ENCODE measurements around the gene TTLL5. TPM values are rescaled to one million over a fixed set of nuclear protein-coding genes. Genes with fewer than 3 reads are reported as not detected.

TTLL5 gene
- total and polyA plus RNA-seq, 10 of the 15 experiments (the other 5 are each of a cell fraction or from before 2014, with no cell fraction given): 3.2 to 25.9 (median 13.8) TPM

- H3K4me2 ChIP-seq (ENCODE audit: control insufficient read depth, insufficient read depth): peak overlapping the region; percentile 46
- BruUV-seq (replicated peaks): no TSS peak
- H3K4me3 ChIP-seq: no peak overlapping the region
- WGBS (ENCODE audit: insufficient coverage, insufficient replicate concordance, low lambda C conversion rate, missing lambda C conversion rate): 22% methylated on average over 3 of the region's 3 CpGs
- 0 out of 4 replicates have a peak, but pooled peaks of 1 of the 2 experiments have one; percentile 16 for TF ChIP-seq IKZF2 (IDR thresholded peaks at IDR 0.05)
- TF ChIP-seq ZBTB11 (CRISPR knock-in tag; IDR thresholded peaks at IDR 0.05): no peak
- no peak for TF ChIP-seq HSF1 (IDR thresholded peaks at IDR 0.05; ENCODE audit: low read depth, low read length)
- ATAC-seq (peak; percentile 87), FAIRE-seq (peak; percentile 76), DNase-seq (ENCODE audit: low read depth, low spot score) (no peak)
- in situ Hi-C loops (cut with MboI) (no loop called here), intact Hi-C loops (cut with micrococcal nuclease; ENCODE audit: unreplicated experiment) (no loop called here)
- ChIA-PET POLR2A (interaction anchor here (0.6 to 0.7 kb wide), 3 partner anchors 12 to 112 kb away, joined by 4 to 5 read pairs (median 4); no protein-coding TSS in a partner anchor), CTCF (no interaction called here), RAD21 (ENCODE audit: unreplicated experiment) (no interaction called here), SMC1A (ENCODE audit: uncharacterized antibody, unreplicated experiment) (interaction anchor here (1.4 to 1.7 kb wide), 2 partner anchors 8 to 67 kb away, joined by 3 read pairs; no protein-coding TSS in a partner anchor)
- H3K9ac ChIP-seq (ENCODE audit: control insufficient read depth, insufficient read depth, low read length): no peak overlapping the region
- H3K79me2 ChIP-seq (ENCODE audit: control insufficient read depth, insufficient read depth, low read length): no peaks in the 10 kb centered on the region
- peak overlapping the region; percentile 40; the same call in 1 of the 2 replicates for H3K27ac ChIP-seq (ENCODE audit: control insufficient read depth, insufficient read depth)
- H3K9me3 ChIP-seq (replicated peaks; ENCODE audit: control insufficient read depth, insufficient read depth, low read length): no peaks in the 10 kb centered on the region
- peaks cover 24% of the 10 kb centered on the region for H3K4me1 ChIP-seq (ENCODE audit: control insufficient read depth, insufficient read depth, low read length)
- no peak overlapping the region for H2AFZ ChIP-seq (ENCODE audit: control insufficient read depth, low read depth, low read length)
- peaks cover 0 to 6% of the 10 kb centered on the region in 2 experiments; a peak in 1 of 4 replicates for H3K36me3 ChIP-seq (ENCODE audit: control insufficient read depth in 2 of 2, insufficient read depth in 2 of 2, low read length in 1 of 2)
- no peaks in the 10 kb centered on the region for H4K20me1 ChIP-seq (ENCODE audit: control insufficient read depth, insufficient read depth)
- H3K27me3 ChIP-seq (replicated peaks in 1 of 2; ENCODE audit: control insufficient read depth in 2 of 2, insufficient read depth in 2 of 2, low read length in 1 of 2): no peaks in the 10 kb centered on the region
Observed at GRCh38 chr14:75824318-75824717, 163.3 kb downstream of the TTLL5 start.
